GM19351 (cell line): ENCODE measurements around the gene CAMK1G.
A peak's percentile ranks its signal among the peaks of the same experiment; 100 is the strongest.

Source experiments
- ATAC-seq: cut with Tn5 transposase; IDR thresholded peaks from one replicate; pipeline ENCODE4 v1.9.1; 2021; ENCODE audit warnings: mild to moderate bottlenecking, moderate library complexity; ENCODE audit not compliant: unreplicated experiment

The CAMK1G gene

GRCh38 chr1:209657918-209658317, 74.4 kb downstream of the CAMK1G start:
- ATAC-seq: no peak

- peak; percentile 85 for ATAC-seq
Measured at GRCh38 chr1:209659909-209660308, 76.4 kb downstream of the CAMK1G start.

GRCh38 chr1:209661071-209661470, 77.6 kb downstream of the CAMK1G start:
- ATAC-seq: no peak

GRCh38 chr1:209662879-209663327, 79.4 kb downstream of the CAMK1G start:
- no peak for ATAC-seq
